C1 segment of cervical spinal cord (tissue), 14 donors: ENCODE data around the gene SPRED2.
"Not testable (repeated sequence)": the region's sequence is repeated elsewhere in the genome, so short reads cannot be mapped to it uniquely, and the experiment has no call there.

Source experiments
- DNase-seq, 14 donors: peaks; one replicate each; lab custom pipeline; 2025; lab: John Stamatoyannopoulos, UW

Gene SPRED2

DNA sequence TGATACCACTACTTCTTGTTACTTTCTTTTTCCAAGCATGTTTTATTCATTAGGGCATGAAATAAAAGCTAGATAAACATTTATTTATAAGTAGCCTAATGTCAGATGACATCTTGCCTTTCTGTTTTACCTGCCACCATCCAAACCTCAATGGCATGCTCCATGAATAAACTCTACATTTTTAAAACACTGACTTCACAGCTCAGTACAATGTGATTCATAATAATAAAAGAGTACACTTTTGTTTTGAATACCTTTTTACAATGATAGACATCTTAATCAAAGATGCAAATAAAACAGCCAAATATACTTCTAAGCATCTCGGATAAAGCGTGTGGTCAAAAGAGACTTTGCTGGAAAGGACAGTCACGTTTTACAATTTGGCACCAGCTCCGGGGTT is 88.2 kb downstream of the SPRED2 start:
- no peak for DNase-seq

DNA sequence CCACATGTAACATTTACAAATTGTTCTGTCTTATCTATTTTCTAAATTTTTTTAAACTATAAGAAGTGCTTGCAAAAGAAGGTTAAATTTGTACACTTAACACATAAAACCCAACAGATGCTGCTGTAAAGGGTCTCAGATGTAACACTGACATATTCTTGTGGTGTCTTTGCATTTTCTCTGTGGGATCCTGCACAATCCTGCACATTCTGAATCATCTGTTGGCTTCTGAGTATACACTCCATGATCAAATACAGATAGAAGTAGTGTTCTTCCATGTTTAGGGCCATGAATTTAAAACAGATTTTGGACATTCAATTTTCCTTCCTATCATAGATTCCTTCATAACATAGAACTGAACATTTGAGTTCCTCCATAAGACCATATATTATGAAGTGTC is 89.0 kb downstream of the SPRED2 start:
- DNase-seq, result no peak

DNA sequence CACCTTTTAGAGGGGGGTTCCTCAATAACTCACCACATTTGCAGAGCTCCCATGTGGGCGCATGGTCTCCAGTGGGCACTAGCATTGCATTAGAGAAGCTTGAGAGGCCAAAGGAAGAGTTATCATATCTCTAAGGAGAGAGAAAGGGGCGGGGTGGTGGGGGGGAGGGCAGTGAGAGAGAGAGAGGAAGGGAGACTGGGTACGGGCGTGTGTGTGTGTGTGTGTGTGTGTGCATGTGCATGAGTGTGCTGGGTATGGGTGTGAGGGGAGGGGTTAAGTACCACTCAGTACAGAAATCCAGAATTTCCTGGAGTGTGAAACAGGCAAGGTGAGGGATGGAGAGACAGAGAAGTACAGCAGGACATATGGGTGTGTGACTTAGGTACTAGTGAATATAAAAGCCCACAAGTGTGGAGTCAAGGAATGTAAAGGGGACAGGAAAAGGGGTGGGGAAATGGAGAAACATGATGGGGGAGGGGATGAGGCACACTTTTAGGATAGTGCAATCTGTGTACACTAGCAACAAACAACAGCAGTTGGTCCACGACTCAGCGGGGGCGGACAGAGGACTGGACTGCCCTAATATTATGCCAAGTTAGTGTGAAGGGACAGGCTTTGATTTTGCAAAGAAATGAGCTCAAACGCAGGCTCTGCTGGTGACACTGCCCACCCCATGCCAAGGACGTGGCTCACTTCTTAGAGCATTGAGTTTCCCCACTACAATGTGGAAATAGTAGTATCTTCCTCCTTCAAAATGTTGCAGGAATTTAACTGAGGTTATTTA is 91.3 kb downstream of the SPRED2 start:
- no peak for DNase-seq

DNA sequence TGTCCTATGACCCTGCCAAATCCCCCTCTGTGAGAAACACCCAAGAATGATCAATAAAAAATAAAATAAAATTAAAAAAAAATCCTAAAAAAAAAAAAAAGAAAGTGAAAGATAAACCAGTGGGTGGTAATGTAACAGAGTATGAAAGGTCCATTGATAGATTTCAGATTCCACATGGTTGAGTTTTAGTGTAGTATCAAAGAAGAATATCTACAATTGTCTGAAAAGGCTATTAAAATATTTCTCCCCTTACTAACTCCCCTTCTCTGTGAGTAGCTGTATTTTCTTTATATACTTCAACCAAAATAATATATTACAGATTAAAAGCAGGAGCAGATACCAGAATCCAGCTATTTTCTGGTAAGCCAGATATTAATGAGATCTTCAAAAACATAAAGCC is 92.8 kb downstream of the SPRED2 start:
- DNase-seq, result no peak

DNA sequence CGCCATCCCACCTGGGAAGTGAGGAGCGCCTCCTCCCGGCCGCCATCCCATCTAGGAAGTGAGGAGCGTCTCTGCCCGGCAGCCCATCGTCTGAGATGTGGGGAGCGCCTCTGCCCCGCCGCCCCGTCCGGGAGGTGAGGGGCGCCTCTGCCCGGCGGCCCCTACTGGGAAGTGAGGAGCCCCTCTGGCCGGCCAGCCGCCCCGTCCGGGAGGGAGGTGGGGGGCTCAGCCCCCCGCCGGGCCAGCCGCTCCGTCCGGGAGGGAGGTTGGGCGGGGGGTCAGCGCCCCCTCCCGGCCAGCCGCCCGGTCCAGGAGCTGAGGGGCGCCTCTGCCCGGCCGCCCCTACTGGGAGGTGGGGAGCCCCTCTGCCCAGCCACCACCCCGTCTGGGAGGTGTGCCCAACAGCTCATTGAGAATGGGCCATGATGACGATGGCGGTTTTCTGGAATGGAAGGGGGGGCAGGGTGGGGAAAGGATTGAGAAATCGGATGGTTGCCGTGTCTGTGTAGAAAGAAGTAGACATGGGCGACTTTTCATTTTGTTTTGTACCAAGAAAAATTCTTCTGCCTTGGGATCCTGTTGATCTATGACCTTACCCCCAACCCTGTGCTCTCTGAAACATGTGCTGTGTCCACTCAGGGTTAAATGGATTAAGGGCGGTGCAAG is 93.4 kb downstream of the SPRED2 start:
- DNase-seq, result not testable (repeated sequence)

DNA sequence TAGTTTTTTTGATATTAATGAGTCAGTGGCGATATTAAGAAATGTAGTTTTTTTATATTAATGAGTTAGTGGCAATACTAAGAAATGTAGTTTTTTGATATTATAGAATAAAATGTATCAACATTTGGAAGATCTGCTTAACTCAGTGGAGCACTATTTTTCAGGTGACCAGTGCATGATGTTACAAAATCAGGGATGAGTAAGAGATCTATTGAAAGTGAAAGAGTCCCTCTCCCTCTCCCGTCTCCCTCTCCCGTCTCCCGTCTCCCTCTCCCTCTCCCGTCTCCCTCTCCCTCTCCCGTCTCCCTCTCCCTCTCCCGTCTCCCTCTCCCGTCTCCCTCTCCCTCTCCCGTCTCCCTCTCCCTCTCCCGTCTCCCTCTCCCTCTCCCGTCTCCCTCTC is 94.5 kb downstream of the SPRED2 start:
- DNase-seq, result not testable (repeated sequence)

DNA sequence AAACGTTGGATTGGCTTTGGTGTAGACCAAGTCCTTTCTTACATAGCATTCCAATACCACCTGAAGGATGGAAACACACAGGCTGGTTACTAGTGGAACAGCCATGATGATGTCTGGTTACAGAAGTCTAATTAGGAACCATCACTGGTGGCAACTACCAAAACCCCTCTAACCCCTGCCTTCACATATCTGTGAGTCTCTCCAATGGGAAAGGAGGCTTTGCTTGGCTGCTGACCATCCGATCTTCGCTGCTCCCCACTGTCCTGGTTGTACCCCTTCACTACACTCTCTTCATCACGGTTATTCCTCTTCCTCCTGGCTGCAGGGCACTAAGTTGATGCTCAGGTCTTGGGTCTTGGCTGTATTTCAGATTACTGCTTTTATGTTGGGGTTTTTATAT is 97.7 kb downstream of the SPRED2 start:
- no peak for DNase-seq

DNA sequence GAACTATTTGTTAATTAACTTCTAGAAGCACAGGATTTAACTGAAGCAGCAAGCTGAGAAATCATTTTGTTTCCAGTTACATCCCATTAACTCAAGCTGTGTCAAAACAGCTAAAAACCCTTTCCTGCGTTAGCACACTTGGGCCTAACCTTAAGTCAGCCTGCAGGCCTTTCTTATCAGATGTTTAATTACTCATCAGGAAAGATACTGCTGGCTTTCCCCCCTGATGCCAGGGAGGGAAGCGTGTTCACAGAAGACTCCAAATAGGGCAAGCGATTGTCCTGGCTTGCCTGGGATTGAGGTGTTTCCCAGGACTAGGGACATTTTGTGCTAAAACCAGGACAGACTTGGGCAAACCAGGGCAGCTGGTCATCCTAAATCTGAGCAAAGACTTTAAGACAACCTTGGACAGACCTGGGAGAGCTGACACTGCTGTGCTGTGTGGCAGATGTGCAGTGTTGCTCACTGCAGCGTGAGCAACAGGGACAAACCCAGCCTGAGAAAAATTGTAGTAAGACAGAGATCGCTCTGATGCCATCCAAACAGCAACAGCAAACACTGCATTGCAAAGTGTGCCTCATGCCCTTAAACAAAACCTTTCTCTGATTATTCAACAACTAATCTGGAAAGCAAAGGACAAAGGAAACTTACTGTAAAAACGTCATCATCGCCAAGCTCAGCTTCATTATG is 100.9 kb downstream of the SPRED2 start:
- no peak for DNase-seq

DNA sequence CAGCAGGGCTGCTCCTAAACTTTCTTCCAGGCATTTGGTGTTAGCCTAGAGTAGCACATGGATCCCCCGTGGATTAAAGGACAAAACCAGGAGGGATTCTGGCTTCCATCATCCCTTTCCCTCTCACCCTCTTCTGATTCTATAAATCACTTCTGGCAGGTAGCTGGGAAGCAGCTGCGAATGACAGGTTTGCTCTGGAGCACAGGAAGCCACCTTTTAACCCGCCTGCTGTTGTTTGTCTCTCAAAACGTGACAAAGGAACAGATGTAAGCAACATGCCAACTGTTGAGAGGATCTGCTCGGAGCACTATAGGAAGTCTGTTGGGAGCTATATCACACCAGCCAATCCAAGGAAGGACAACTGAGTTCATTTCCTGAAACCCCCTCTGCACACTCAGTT is 102.9 kb downstream of the SPRED2 start:
- no peak for DNase-seq

DNA sequence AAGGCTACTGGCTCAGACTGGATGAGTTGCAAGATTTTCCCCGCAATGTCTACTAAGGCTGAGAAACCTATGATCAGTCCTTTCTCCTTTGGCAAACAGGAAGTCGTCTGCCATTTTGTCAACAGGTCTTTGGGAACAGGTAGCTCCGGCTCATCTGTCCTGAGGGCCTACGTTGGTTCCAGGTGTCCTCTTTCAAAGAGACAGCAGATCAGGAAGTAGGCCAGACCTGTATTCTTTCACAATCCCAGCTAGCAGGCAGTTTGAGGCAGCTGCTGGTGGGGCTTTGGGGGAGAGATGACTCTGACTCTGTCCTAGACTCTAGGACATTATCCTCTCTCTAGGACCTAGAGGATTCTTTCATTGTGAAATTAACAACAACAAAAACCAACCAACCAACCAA is 106.1 kb downstream of the SPRED2 start:
- no peak for DNase-seq

DNA sequence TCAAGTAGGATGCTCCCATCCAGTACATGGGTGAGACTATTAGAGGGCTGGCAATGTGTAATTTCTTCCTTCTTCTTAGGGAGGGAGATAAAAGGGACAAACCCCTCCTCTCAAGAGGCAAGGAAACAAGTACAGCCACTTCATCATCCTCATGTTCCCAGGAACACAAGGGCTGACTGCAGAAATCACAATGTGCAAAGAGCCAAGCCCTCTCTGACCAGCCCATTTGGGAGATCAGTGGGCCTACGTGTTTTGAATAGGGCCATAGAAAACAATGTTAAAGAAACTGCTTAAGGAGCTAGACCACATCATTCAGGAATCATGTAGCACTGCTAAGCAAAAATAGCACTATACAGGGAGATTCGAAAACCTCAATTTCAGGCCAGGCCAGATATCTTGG is 107.3 kb downstream of the SPRED2 start:
- no peak for DNase-seq

DNA sequence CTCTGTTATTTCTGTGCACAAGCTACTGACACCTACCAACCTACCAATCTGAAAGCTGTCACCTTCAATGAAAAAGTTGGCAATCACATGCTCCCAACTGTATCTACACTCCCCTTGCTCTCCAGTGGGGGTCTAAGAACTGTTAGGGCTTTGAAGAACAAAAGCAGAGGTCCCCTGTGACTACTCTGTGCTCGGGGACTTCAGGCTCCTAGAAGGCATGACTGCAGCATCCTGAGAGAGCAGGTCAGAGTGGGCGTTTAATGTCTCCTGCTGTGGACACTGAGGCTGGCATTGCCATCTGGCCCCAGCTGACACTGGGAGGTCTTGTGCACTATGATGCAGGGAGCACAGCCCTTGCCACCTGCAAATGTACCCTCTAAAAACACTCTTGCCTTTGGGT is 111.5 kb downstream of the SPRED2 start:
- DNase-seq, result no peak

DNA sequence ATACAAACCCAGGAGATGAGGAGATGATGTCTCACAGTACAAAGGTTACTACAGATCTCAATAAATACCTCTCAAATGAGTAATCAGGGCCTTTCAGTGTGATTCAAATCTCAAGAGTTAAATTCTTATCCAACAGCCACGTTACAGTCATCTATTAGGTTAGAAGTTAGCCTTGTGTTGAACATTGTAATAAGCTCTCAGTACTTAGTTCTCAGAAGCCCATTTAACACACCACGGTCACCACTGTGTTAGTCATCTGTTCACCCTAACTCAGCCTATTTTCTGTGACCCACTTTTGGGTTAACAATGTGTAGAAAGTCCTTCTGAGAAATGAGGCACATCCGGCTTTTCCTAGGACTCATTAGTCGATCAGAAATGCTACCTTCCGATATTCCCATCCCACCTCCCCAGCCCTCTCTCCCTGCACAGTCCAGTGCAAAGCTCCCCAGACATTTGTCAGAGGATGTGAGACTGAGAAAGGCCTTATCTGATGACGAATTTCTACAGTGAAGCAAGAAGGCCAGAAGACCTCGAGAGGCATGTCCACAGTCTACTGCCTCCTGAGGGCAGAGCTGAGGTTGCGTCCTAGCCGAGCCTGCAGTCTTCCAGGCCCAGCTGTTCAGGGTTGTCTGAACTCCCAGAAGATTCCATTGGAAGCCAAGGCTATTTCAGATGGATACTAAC is 112.2 kb downstream of the SPRED2 start:
- DNase-seq, result no peak

DNA sequence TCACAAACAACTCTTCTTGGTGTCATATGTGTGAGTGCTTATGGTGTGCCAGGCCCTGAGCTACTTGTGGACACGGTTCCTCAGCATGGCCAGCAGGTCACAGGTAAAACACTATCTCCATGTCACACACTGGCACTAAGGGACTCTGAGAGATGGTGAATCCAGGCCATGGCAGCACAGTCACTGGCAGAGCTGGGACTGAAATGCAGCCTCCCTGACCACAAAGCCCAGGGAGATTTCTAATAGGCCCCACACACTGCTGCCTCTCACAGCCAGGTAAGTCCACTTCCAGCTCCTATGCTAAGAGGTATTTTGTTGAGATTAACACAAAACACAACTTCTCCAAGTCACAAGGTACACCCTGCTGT is 112.7 kb downstream of the SPRED2 start:
- no peak for DNase-seq

DNA sequence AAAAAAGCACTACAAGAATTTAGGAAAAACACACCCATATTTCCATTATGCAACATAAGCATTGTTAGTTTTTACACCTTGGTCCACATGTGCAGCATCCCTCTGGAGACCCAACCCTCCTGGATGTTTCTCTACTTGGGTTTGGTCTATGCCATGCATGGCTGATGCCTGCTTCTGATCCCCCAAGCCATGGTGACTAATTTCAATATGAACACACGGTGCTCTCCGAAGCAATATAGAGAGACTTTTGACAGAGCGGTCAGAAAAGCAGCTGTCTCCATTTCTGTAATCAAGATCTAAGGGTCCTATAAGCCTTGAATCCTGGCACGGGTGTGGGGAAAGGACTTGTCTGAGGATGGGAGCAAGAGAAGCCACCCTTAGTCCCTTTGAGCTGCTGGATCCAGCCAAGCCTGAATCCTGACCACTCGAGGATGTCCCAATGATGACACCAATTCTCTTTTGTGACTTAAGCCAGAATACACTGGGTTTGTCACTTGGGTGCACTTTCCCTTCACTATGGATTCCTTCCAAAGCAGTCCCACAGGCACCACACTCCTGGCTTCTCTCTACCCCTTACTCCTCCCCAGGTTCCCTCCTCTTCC is 113.2 kb downstream of the SPRED2 start:
- no peak for DNase-seq

DNA sequence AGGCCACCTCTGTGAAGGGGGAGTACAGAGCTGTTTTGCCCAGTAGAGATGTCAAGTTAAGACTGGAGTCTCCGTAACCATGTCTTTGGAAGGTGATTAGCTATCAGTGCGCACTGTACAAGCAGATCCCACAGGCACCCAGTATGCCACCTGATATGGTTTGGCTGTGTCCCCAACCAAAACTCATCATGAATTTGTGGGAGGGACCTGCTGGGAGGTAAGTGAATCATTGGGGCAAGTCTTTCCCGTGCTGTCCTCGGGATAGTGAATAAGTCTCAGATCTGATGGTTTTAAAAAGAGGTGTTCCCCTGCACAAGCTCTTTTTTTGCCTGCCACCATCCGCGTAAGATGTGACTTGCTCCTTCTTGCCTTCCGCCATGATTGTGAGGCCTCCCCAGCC is 114.6 kb downstream of the SPRED2 start:
- no peak for DNase-seq

DNA sequence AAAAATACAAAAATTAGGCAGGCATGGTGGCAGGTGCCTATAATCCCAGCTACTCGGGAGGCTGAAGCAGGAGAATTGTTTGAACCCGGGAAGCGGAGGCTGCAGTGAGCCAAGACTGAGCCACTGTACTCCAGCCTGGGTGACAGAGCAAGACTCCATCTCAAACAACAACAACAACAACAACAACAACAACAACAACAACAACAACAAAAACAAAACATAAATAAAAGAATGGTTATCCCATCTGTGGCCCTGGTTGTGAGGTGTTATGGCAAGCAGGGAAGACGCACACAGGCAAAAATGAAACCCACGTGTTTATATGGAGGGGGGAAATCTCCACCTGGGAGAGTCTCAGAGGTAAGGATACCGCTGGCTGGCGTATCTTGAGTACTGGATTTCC is 115.0 kb downstream of the SPRED2 start:
- DNase-seq, result not testable (repeated sequence)

DNA sequence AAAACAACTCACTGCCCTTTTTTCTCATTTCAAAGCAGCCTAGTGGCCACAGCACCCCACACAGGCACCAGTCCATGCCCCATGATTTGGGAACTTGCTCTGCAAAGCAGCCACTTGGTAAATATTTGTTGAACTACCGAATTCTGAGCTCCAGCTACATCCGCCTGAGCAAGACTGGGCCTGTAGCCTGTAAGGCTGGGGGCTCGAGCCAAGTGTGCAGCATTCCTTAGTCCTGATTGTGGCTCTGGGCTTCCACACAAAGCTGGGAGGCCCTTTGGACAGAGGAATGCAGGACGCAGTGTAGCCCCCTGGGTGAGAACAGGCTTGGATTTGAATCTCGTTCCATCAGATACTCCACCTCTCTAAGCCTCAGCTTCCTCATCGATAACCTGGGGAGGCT is 116.3 kb downstream of the SPRED2 start:
- peak in 3 of 14 donors; percentile 10 to 33 (median 25) for DNase-seq

DNA sequence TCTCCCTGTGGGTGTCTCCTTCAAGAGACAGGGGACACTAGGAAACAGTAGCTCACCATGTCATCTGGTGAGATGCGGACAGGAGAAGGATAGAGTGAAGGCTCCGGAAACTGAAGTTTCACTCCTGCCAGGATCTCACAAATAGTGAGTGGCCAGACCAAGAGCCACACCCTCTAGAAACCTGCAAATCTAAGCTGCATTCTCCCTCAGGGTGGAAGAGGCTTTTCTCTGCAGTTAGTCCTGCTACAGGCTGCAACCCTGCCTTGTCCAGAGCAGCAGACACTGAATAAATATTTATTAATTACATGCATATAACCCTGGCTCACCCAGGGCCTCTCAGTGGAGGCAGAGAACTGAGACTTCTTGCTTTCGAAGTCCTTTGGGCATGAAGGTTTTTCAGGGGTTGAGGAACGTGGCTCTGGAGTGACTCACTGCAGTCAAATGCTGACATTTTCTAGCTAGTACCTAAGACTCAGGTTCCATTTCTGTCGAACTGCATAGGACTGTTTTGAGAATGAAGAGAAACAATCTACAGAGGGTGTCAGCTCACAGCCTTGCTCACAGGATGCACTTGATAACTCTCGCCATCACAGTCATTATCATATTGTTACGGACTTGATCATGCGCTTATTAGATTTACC is 117.5 kb downstream of the SPRED2 start:
- no peak for DNase-seq

DNA sequence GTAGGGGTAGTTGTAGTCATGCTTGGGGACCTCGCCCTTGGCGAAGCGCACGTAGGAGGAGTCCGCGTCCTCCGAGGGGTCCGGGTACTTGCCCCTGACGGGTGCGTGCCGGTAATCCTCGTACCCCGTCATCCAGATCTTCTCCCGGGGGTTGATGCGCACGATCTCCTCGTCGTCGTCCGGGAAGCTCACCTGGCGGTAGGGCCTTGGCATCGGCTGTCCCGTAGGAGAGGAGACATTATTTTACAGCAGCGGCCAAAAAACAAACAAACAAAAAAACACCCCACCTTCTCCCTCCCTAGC is 118.5 kb downstream of the SPRED2 start:
- no peak for DNase-seq

DNA sequence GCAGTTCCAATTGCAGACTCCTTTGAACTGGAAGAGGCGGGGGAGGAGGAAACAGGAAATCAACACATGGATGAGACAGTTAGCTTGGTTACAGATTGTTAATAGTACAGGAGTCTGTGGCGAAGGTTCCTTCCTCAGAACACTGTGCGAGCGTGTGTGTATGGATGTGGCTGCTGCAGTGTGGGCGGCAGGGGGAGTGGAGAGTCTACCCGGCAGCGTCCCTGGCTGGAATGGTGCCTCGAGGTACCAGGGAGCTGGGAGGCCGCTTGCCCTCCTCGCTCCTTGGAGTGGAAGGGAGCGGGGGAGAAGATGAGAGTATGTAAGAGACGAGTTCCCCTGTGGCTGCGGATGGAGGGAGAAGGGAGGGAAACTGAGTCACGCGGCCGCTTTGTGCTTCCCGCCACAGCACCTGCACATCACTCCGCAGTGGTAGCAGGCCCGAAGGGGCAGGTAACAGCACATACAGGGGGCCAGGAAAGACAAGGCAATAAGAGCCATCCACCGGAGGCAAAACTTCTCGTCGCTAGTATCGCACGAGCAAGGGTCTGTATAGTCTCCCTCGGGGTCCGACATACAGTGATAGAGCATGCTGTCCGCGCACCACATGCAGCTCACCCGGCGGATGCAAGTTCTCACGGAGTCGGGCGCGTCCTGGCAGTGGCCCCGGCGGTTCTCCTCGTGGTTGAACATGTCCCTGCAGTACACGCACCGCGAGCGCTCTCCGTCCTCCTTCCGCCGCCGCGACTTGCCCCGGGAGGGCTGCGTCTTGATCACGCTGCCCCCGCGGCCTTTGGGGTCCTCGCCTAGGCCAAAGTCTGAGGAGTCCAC is 119.1 kb downstream of the SPRED2 start:
- no peak for DNase-seq
